OCI-LY7 (cell line): ENCODE data around the gene BCL2L11. TPM values are rescaled to one million over a fixed set of nuclear protein-coding genes. Genes with fewer than 3 reads are reported as not detected.

Source experiments
- BruUV-seq: library from RNA; stranded (reverse); fragments of 400-500 nt; replicated peaks from 2 replicates; lab custom pipeline; 2021; lab: Mats Ljungman, UMichigan
- CTCF ChIA-PET: fragments of 300-600 bp; sonication (Branson Sonifier 250); formaldehyde crosslinking; loops from one replicate; lab custom pipeline; 2022; ENCODE audit warnings: antibody characterized with exemption; ENCODE audit not compliant: unreplicated experiment; lab: Charles Lee
- POLR2A ChIA-PET: fragments of 300-600 bp; sonication (Branson Sonifier 250); formaldehyde crosslinking; loops from one replicate; lab custom pipeline; 2022; ENCODE audit warnings: antibody characterized with exemption; lab: Charles Lee
- DNase-seq: peaks from one replicate; pipeline ENCODE4 v3.0.0-alpha.2; 2015; ENCODE audit warnings: low spot score
- H2AFZ ChIP-seq: fragments of 200-600 bp; sonication (generic), shearing (Covaris generic); 2 replicates; pipeline ENCODE4 v1.6.1; 2014; ENCODE audit warnings: mild to moderate bottlenecking, antibody characterized with exemption, low read length, moderate library complexity
- H3K27ac ChIP-seq: fragments of 200-600 bp; sonication (generic); 2 replicates; pipeline ENCODE4 v1.5.1; 2014; ENCODE audit warnings: mixed run types, low read depth, mild to moderate bottlenecking, moderate library complexity, low read length, inconsistent platforms; ENCODE audit not compliant: poor library complexity, severe bottlenecking
- H3K36me3 ChIP-seq: fragments of 200-600 bp; sonication (generic); 2 replicates; pipeline ENCODE4 v1.6.1; 2014; ENCODE audit warnings: mild to moderate bottlenecking, antibody characterized with exemption, low read length, moderate library complexity, mixed read lengths; ENCODE audit not compliant: insufficient read depth
- H3K4me1 ChIP-seq: fragments of 200-600 bp; sonication (generic); 2 replicates; pipeline ENCODE4 v1.5.1; 2014; ENCODE audit warnings: mild to moderate bottlenecking, low read length; ENCODE audit not compliant: insufficient read depth, poor library complexity, severe bottlenecking
- H3K4me2 ChIP-seq: fragments of 200-600 bp; sonication (generic); 2 replicates; pipeline ENCODE4 v1.6.1; 2014; ENCODE audit warnings: mild to moderate bottlenecking, low read length
- H3K4me3 ChIP-seq: fragments of 200-600 bp; sonication (generic); 2 replicates; pipeline ENCODE4 v1.5.1; 2014; ENCODE audit warnings: mild to moderate bottlenecking, low read depth, low read length; ENCODE audit not compliant: poor library complexity, severe bottlenecking
- H3K79me2 ChIP-seq: fragments of 200-600 bp; sonication (generic); 2 replicates; pipeline ENCODE4 v1.6.1; 2016; ENCODE audit warnings: low read depth, mild to moderate bottlenecking, low read length, moderate library complexity, mixed read lengths; ENCODE audit not compliant: insufficient read depth
- H3K9me2 ChIP-seq: fragments of 200-600 bp; sonication (generic); 2 replicates; pipeline ENCODE4 v1.6.1; 2016; ENCODE audit warnings: mild to moderate bottlenecking, low read length, mixed read lengths; ENCODE audit not compliant: insufficient read depth
- H3K9me3 ChIP-seq: fragments of 200-600 bp; sonication (generic); 2 replicates; pipeline ENCODE4 v1.6.1; 2014; ENCODE audit warnings: mild to moderate bottlenecking, mixed run types, low read length, mixed read lengths
- H4K20me1 ChIP-seq: fragments of 200-600 bp; sonication (generic); 2 replicates; pipeline ENCODE4 v1.6.1; 2014; ENCODE audit warnings: mild to moderate bottlenecking, antibody characterized with exemption, low read length, moderate library complexity, mixed read lengths; ENCODE audit not compliant: insufficient read depth
- EZH2phosphoT487 ChIP-seq: fragments of 200-600 bp; sonication (generic); IDR thresholded peaks from 2 replicates; pipeline ENCODE4 v1.6.1; 2018; ENCODE audit warnings: low read depth, borderline replicate concordance, mild to moderate bottlenecking, mixed run types, antibody characterized with exemption, low read length, moderate library complexity, mixed read lengths
- intact Hi-C: fragments of 100-400 bp; cut with micrococcal nuclease; formaldehyde crosslinking; loops from one replicate; pipeline ENCODE4 v1.10.0; 2022; ENCODE audit not compliant: unreplicated experiment
- total RNA-seq, 2 experiments: library from RNA; depleted of rRNA in 1 of 2; stranded (reverse); fragments of >200 nt in 1 of 2; shearing (Covaris generic) in 1 of 2; gene quantifications; 2 replicates each; pipeline ENCODE4 v1.2.3, GENCODE V29; 2014 to 2022
- TF ChIP-seq, protein P1 (sequence below): fragments of 200-600 bp; sonication (generic); conservative IDR thresholded peaks from 2 replicates; pipeline ENCODE4 v1.5.1; 2014; ENCODE audit warnings: mild to moderate bottlenecking, antibody characterized with exemption, low read length, moderate library complexity, mixed read lengths

Gene BCL2L11
- total RNA-seq, 2 experiments from 2014 or later = 16.0 to 20.3 TPM

DNA sequence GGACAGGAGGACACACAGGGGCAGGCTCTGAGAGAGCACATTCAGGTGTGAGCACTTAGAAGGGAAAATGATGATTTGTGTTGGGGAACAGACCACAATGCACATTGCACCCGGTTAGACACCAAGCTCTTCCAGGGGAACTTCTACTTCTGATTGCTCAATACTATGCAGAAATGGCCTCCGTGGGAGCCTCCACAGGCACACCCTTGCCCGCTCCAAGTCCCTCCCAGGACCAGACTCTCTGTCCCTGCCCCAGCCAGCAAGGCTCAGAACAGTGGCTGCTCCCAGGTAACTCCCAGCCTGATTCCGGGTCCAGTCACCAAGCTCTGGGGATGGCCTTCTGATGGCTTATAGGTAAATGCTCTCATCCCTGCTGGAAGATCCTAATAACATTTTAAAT lies 56.2 kb downstream of the BCL2L11 start:
- ChIA-PET POLR2A (no interaction called here), CTCF (no interaction called here)
- no peaks in the 10 kb centered on the region for H4K20me1 ChIP-seq
- no peaks in the 10 kb centered on the region for H3K36me3 ChIP-seq
- no peaks in the 10 kb centered on the region for H3K4me1 ChIP-seq
- H2AFZ ChIP-seq = no peak overlapping the region
- BruUV-seq = no TSS peak
- H3K9me3 ChIP-seq = no peaks in the 10 kb centered on the region
- H3K9me2 ChIP-seq = no peaks in the 10 kb centered on the region
- TF ChIP-seq, protein P1, sequence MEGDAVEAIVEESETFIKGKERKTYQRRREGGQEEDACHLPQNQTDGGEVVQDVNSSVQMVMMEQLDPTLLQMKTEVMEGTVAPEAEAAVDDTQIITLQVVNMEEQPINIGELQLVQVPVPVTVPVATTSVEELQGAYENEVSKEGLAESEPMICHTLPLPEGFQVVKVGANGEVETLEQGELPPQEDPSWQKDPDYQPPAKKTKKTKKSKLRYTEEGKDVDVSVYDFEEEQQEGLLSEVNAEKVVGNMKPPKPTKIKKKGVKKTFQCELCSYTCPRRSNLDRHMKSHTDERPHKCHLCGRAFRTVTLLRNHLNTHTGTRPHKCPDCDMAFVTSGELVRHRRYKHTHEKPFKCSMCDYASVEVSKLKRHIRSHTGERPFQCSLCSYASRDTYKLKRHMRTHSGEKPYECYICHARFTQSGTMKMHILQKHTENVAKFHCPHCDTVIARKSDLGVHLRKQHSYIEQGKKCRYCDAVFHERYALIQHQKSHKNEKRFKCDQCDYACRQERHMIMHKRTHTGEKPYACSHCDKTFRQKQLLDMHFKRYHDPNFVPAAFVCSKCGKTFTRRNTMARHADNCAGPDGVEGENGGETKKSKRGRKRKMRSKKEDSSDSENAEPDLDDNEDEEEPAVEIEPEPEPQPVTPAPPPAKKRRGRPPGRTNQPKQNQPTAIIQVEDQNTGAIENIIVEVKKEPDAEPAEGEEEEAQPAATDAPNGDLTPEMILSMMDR = no peak
- TF ChIP-seq EZH2phosphoT487 = no peak
- intact Hi-C loops = no loop called here
- H3K4me2 ChIP-seq = no peak overlapping the region
- no peak overlapping the region for H3K27ac ChIP-seq
- H3K79me2 ChIP-seq = no peaks in the 10 kb centered on the region
- DNase-seq = no peak
- H3K4me3 ChIP-seq = no peak overlapping the region

DNA sequence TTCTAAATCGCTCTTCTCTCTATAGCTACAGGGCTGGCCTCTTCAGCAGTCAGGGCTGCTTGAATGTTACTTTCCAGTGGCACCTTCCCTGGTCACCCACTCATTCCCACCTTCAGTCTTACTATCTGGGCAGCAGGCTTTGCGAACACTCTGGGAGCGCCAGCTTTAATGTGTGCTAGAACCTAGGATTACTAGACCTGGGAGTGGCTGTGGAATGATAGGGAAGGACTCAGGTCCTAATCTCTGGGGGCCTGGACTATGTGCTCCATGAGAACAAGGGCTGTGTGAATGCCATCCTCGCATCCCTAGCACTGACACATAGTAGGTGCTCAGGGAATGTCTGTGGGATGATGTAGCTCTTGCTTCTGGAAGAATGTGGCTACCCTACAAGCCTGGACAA lies 57.6 kb downstream of the BCL2L11 start:
- Histone ChIP-seq H3K4me1 (no peaks in the 10 kb centered on the region), H3K4me3 (no peak overlapping the region), H3K79me2 (no peaks in the 10 kb centered on the region), H3K36me3 (no peaks in the 10 kb centered on the region), H3K4me2 (no peak overlapping the region), H4K20me1 (no peaks in the 10 kb centered on the region), H2AFZ (no peak overlapping the region), H3K9me2 (no peaks in the 10 kb centered on the region), H3K9me3 (no peaks in the 10 kb centered on the region), H3K27ac (no peak overlapping the region)
- intact Hi-C loops = no loop called here
- BruUV-seq = no TSS peak
- ChIA-PET CTCF (no interaction called here), POLR2A (no interaction called here)
- TF ChIP-seq, protein P1 = no peak
- TF ChIP-seq EZH2phosphoT487 = no peak
- no peak for DNase-seq

DNA sequence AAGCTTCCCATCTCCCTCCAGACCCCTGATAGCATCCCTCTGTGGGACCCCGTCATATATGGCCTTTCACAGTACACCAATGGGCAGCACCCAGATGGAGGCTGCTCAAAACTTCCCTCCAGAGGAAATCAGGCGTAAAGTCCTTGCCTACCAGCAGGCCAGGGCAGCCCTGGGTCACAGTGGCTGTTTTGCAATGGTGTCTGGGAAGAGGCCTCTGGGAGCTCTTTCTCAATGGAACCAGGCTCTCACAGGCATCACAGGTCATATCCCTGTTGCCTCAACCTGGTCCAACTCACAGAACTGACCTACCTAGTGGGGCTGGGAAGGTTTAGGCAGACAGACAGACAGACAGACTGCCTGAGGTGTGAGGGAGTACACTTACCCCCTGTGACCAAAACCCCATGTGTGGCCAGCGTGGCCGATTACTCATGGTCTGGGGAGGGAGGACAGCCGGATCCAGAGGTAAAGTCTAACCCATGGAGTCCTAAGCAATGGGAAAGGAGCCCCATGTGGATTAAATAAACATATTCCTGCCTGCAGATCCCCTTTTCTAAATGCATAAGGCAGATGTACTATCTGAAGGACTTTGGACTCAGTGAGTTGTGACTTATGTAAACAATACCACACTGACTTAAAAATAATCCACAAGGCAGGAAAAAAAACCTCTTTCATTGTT lies 58.2 kb downstream of the BCL2L11 start:
- ChIA-PET POLR2A (no interaction called here), CTCF (no interaction called here)
- intact Hi-C loops = no loop called here
- TF ChIP-seq, protein P1 = no peak
- no peak for TF ChIP-seq EZH2phosphoT487
- no peaks in the 10 kb centered on the region for H3K79me2 ChIP-seq
- no peak overlapping the region for H3K4me2 ChIP-seq
- no peaks in the 10 kb centered on the region for H4K20me1 ChIP-seq
- DNase-seq = no peak
- H3K4me3 ChIP-seq = no peak overlapping the region
- no peak overlapping the region for H2AFZ ChIP-seq
- no peaks in the 10 kb centered on the region for H3K36me3 ChIP-seq
- no peaks in the 10 kb centered on the region for H3K9me2 ChIP-seq
- no peaks in the 10 kb centered on the region for H3K4me1 ChIP-seq
- no peak overlapping the region for H3K27ac ChIP-seq
- BruUV-seq = no TSS peak
- H3K9me3 ChIP-seq = no peaks in the 10 kb centered on the region
